A549 (cell line): Measurements from ENCODE around the gene DLG1. TPM values are rescaled to one million over a fixed set of nuclear protein-coding genes. Genes with fewer than 3 reads are reported as not detected.

Experiments
- ATAC-seq, 2 experiments: fragments of 200-7000 bp in 1 of 2; fragments of >200 bp in 1 of 2; cut with Nextera tagmentation in 1 of 2; cut with Tn5 transposase in 1 of 2; 3 replicates each; pipeline versions ENCODE4 v1.8.0 to v1.9.1; 2018 to 2020; ENCODE audit warnings: mild to moderate bottlenecking in 1 of 2, moderate library complexity in 1 of 2
- CTCF ChIA-PET: fragments of 300-600 bp; sonication (Branson Sonifier 250); formaldehyde crosslinking; extraction: SDS; loops from one replicate; lab custom pipeline; 2021; ENCODE audit warnings: antibody characterized with exemption, inconsistent platforms; lab: Yijun Ruan, JAX
- POLR2A ChIA-PET: fragments of 350-600 bp; formaldehyde crosslinking; extraction: SDS; loops from one replicate; lab custom pipeline; 2021; ENCODE audit warnings: antibody characterized with exemption, inconsistent platforms; lab: Yijun Ruan, JAX
- DNase-seq, 2 experiments: peaks; one replicate each; pipeline versions ENCODE4 v3.0.0 to v3.0.0-alpha.2; 2011 to 2016; ENCODE audit warnings: low read depth in 1 of 2, low spot score in 1 of 2
- FAIRE-seq: peaks from 2 replicates; lab custom pipeline; 2011; peaks lifted over from hg19 to GRCh38; lab: Jason Lieb, UNC
- H3K27ac ChIP-seq, 2 experiments: fragments of >200 bp; sonication (Bioruptor Twin); formaldehyde crosslinking; 3 replicates each; pipeline ENCODE4 v1.5.1; 2016 to 2017
- H3K4me1 ChIP-seq: fragments of >200 bp; sonication (Bioruptor Twin); formaldehyde crosslinking; 3 replicates; pipeline ENCODE4 v1.6.1; 2016
- H3K4me2 ChIP-seq: fragments of >200 bp; sonication (Bioruptor Twin); formaldehyde crosslinking; 3 replicates; pipeline ENCODE4 v1.6.1; 2016
- H3K4me3 ChIP-seq: fragments of >200 bp; sonication (Bioruptor Twin); formaldehyde crosslinking; 3 replicates; pipeline ENCODE4 v1.5.1; 2016
- H3K9me3 ChIP-seq: fragments of >200 bp; sonication (Bioruptor Twin); formaldehyde crosslinking; 3 replicates; pipeline ENCODE4 v1.6.1; 2016
- CHD2 ChIP-seq: fragments of 150-350 bp; IDR thresholded peaks from 2 replicates; pipeline ENCODE4 v1.6.1; 2014; ENCODE audit warnings: low read length; ENCODE audit not compliant: partially characterized antibody
- CHD4 ChIP-seq: fragments of 200-600 bp; sonication (generic); IDR thresholded peaks from 2 replicates; pipeline ENCODE4 v1.6.1; 2016; ENCODE audit warnings: antibody characterized with exemption, mild to moderate bottlenecking, borderline replicate concordance
- HEYL ChIP-seq: fragments of 250-450 bp; sonication (Bioruptor Pico); IDR thresholded peaks from 2 replicates; pipeline ENCODE4 v1.8.0; 2021; ENCODE audit warnings: mild to moderate bottlenecking, moderate library complexity
- HOXA7 ChIP-seq: fragments of 250-450 bp; sonication (Bioruptor Pico); IDR thresholded peaks from 2 replicates; pipeline ENCODE4 v1.5.0; 2020; ENCODE audit warnings: mild to moderate bottlenecking, moderate library complexity
- HOXB13 ChIP-seq: fragments of 250-450 bp; sonication (Bioruptor Pico); IDR thresholded peaks from 2 replicates; pipeline ENCODE4 v1.5.0; 2020; ENCODE audit warnings: low read depth, mild to moderate bottlenecking, moderate library complexity
- JUN ChIP-seq, 2 experiments: fragments of >200 bp; sonication (Bioruptor Twin); formaldehyde crosslinking; IDR thresholded peaks; 2 replicates in 1 of 2; 3 replicates in 1 of 2; pipeline ENCODE4 v1.6.1; 2016 to 2017
- KDM1A ChIP-seq: fragments of 200-600 bp; sonication (generic); IDR thresholded peaks from 2 replicates; pipeline ENCODE4 v1.6.1; 2016; ENCODE audit warnings: low read depth, mild to moderate bottlenecking
- NFE2L2 ChIP-seq: fragments of 150-350 bp; conservative IDR thresholded peaks from 2 replicates; pipeline ENCODE4 v1.6.1; 2014; ENCODE audit warnings: low read length
- NPAS2 ChIP-seq: fragments of 250-450 bp; sonication (Bioruptor Pico); IDR thresholded peaks from 2 replicates; pipeline ENCODE4 v1.8.0; 2022; ENCODE audit warnings: mild to moderate bottlenecking, moderate library complexity, borderline replicate concordance
- PHF8 ChIP-seq: fragments of 200-600 bp; sonication (generic); IDR thresholded peaks from 2 replicates; pipeline ENCODE4 v1.6.1; 2016; ENCODE audit warnings: low read depth, mild to moderate bottlenecking, antibody characterized with exemption, moderate library complexity, borderline replicate concordance
- POLR2A ChIP-seq: IDR thresholded peaks from 2 replicates; pipeline ENCODE4 v1.6.1; 2012; ENCODE audit warnings: mild to moderate bottlenecking, low read length
- RAD21 ChIP-seq, 2 experiments: fragments of >200 bp in 1 of 2; sonication (Bioruptor Twin) in 1 of 2; formaldehyde crosslinking in 1 of 2; IDR thresholded peaks in 1 of 2; conservative IDR thresholded peaks in 1 of 2; 2 replicates in 1 of 2; 3 replicates in 1 of 2; pipeline ENCODE4 v1.6.1; 2012 to 2018; ENCODE audit warnings: inconsistent platforms in 1 of 2
- RCOR1 ChIP-seq: fragments of 150-350 bp; IDR thresholded peaks from 2 replicates; pipeline ENCODE4 v1.6.1; 2014; ENCODE audit warnings: antibody characterized with exemption, low read length, low read depth
- RFX5 ChIP-seq: fragments of 450-650 bp; IDR thresholded peaks from 2 replicates; pipeline ENCODE4 v1.7.1; 2014; ENCODE audit warnings: antibody characterized with exemption, mild to moderate bottlenecking, moderate library complexity
- RNF2 ChIP-seq: fragments of 200-600 bp; sonication (generic); IDR thresholded peaks from 2 replicates; pipeline ENCODE4 v1.6.1; 2016; ENCODE audit warnings: low read depth, mild to moderate bottlenecking, antibody characterized with exemption, moderate library complexity, borderline replicate concordance
- SMC3 ChIP-seq: fragments of >200 bp; sonication (Bioruptor Twin); formaldehyde crosslinking; IDR thresholded peaks from 3 replicates; pipeline ENCODE4 v1.6.1; 2018; ENCODE audit warnings: inconsistent platforms
- SREBF2 ChIP-seq: fragments of 450-650 bp; IDR thresholded peaks from 2 replicates; pipeline ENCODE4 v1.6.1; 2014; ENCODE audit warnings: mild to moderate bottlenecking, moderate library complexity
- TFCP2L1 ChIP-seq: fragments of 250-450 bp; sonication (Bioruptor Pico); IDR thresholded peaks from 2 replicates; pipeline ENCODE4 v1.5.0; 2021; ENCODE audit warnings: mild to moderate bottlenecking
- ZSCAN20 ChIP-seq: fragments of 250-450 bp; sonication (Bioruptor Pico); IDR thresholded peaks from 2 replicates; pipeline ENCODE4 v1.8.0; 2022; ENCODE audit warnings: mild to moderate bottlenecking, moderate library complexity
- WGBS: methylation state at CpG from one replicate; pipeline ENCODE4 v1.1.6; 2017; ENCODE audit errors: missing lambda C conversion rate; 5-methylcytosine and 5-hydroxymethylcytosine counted together
- polyA plus RNA-seq, 4 experiments: library from polyadenylated mRNA; depleted of rRNA in 3 of 4; stranded (reverse); fragments of >200 nt; fragmentation: RNase III in 1 of 4; extraction: RNeasy Plus Mini Kit Qiagen cat#74134 plus additional on column Dnase treatment in 1 of 4; gene quantifications; 2 replicates in 3 of 4; 3 replicates in 1 of 4; pipeline ENCODE4 v1.2.3, GENCODE V29; 2011 to 2017
- TF ChIP-seq, protein P1 (sequence below): fragments of 250-450 bp; sonication (Bioruptor Pico); IDR thresholded peaks from 2 replicates; pipeline ENCODE4 v1.5.0; 2021; ENCODE audit warnings: mild to moderate bottlenecking, moderate library complexity, borderline replicate concordance
- TF ChIP-seq, protein P2 (sequence below): IDR thresholded peaks from 2 replicates; pipeline ENCODE4 v1.6.1; 2012; ENCODE audit warnings: low read depth, borderline replicate concordance
- TF ChIP-seq, protein P3 (sequence below): fragments of >200 bp; sonication (Bioruptor Twin); formaldehyde crosslinking; IDR thresholded peaks from 3 replicates; pipeline ENCODE4 v1.5.1; 2016

Gene DLG1
- polyA plus RNA-seq, 2 of the 4 experiments (the other 2 are of a cell fraction), result 27.0 to 33.9 TPM

DNA sequence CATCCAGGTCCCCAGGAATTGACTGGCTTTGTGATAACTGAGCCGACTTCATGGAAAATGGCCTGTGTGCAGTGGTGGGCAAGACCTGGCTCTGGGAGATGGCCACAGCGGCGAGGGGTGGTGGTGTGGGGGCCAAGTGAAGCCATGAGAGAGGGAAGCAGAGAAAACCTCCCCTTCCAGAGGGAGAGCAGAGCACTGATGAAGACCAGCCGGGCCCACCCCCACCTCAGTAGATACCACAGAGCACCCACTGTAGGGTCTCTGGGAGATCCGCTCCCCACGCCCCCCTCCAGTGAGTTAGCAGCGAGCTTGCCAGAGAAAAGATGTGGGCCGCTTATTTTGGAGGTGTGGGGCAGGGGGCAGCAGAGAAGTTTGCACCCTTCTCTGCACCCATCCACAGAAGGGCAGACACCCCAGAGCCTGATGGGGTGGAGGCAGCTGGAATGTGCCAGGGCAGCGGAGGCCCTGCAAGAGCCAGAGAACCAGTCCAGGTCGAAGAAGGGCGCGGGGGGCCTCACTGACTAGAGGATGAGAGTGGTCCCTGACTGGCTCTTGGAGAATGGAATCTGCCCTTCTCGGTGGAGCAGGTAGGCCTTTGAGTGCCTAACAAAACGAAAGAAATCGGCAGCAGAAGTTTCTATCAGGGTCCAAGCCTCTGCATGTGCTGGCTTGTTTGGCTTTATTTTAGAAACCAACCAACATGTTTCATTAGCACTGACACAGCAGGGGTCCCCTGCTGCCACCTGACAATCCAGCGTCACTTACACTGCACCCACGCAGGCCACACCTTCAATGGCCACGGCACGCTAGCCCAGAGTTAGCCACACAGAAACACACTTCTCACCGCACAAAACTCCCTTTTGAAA, 297.1 kb downstream of the DLG1 start:
- no peak for ATAC-seq
- H3K4me3 ChIP-seq, result no peak overlapping the region

DNA sequence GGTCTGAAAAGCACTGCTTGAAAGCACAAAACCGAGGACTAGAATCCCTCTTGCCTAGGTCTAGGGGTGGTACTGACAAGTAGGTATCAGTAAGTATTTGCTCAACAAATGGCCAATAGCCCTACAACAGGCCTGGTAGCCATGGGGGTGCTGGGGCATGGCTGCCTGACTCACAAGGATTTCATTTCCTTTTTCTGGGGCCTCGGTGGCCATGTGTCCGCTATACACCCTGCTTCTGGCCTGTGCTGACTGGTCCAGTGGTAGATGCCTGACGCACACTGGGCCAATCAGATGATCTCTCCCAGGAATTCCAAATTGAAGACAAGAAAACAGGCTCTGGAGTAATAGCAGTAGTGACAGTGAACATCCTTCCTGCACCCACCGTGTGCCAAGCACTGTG, 298.2 kb downstream of the DLG1 start:
- TF ChIP-seq SMC3 (no peak), RAD21 (conservative IDR thresholded peaks at IDR 0.05 in 1 of 2, IDR thresholded peaks at IDR 0.05 in 1 of 2) (no peak), NPAS2 (CRISPR knock-in tag) (no peak), CHD2 (no peak)
- TF ChIP-seq, protein P1, sequence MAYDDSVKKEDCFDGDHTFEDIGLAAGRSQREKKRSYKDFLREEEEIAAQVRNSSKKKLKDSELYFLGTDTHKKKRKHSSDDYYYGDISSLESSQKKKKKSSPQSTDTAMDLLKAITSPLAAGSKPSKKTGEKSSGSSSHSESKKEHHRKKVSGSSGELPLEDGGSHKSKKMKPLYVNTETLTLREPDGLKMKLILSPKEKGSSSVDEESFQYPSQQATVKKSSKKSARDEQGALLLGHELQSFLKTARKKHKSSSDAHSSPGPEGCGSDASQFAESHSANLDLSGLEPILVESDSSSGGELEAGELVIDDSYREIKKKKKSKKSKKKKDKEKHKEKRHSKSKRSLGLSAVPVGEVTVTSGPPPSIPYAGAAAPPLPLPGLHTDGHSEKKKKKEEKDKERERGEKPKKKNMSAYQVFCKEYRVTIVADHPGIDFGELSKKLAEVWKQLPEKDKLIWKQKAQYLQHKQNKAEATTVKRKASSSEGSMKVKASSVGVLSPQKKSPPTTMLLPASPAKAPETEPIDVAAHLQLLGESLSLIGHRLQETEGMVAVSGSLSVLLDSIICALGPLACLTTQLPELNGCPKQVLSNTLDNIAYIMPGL (CRISPR knock-in tag), result no peak
- TF ChIP-seq, all 56 proteins: peak for 0
- peaks cover 7% of the 10 kb centered on the region for H3K4me1 ChIP-seq
- H3K4me2 ChIP-seq, result no peak overlapping the region
- H3K9me3 ChIP-seq, result no peaks in the 10 kb centered on the region
- CTCF ChIA-PET, result interaction anchor here (0.6 to 1.8 kb wide), 4 partner anchors 22 to 187 kb away, joined by 3 to 5 read pairs (median 3); partner anchors contain the start of gene MELTF
- 93% methylated on average over 5 of the region's 5 CpGs for WGBS
- no peak overlapping the region for H3K27ac ChIP-seq
- DNase-seq, result no peak
- ATAC-seq, result no peak
- POLR2A ChIA-PET, result no interaction called here
- FAIRE-seq, result no peak
- no peak overlapping the region for H3K4me3 ChIP-seq

More for the DNA sequence above, 297.1 kb downstream of the DLG1 start:
- DNase-seq, result no peak
- POLR2A ChIA-PET, result no interaction called here
- 97% methylated on average over 15 of the region's 20 CpGs for WGBS
- H3K27ac ChIP-seq, result no peak overlapping the region
- no peak for TF ChIP-seq RNF2
- TF ChIP-seq RFX5, result no peak
- no peak for TF ChIP-seq TFCP2L1
- no peak for TF ChIP-seq RCOR1
- TF ChIP-seq PHF8, result no peak
- no peak for TF ChIP-seq POLR2A
- no peak for TF ChIP-seq ZSCAN20
- TF ChIP-seq, protein P2, sequence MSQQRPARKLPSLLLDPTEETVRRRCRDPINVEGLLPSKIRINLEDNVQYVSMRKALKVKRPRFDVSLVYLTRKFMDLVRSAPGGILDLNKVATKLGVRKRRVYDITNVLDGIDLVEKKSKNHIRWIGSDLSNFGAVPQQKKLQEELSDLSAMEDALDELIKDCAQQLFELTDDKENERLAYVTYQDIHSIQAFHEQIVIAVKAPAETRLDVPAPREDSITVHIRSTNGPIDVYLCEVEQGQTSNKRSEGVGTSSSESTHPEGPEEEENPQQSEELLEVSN, result no peak
- no peak for TF ChIP-seq NFE2L2
- TF ChIP-seq, protein P3, sequence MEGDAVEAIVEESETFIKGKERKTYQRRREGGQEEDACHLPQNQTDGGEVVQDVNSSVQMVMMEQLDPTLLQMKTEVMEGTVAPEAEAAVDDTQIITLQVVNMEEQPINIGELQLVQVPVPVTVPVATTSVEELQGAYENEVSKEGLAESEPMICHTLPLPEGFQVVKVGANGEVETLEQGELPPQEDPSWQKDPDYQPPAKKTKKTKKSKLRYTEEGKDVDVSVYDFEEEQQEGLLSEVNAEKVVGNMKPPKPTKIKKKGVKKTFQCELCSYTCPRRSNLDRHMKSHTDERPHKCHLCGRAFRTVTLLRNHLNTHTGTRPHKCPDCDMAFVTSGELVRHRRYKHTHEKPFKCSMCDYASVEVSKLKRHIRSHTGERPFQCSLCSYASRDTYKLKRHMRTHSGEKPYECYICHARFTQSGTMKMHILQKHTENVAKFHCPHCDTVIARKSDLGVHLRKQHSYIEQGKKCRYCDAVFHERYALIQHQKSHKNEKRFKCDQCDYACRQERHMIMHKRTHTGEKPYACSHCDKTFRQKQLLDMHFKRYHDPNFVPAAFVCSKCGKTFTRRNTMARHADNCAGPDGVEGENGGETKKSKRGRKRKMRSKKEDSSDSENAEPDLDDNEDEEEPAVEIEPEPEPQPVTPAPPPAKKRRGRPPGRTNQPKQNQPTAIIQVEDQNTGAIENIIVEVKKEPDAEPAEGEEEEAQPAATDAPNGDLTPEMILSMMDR, result no peak
- no peak for TF ChIP-seq CHD4
- no peak for TF ChIP-seq SREBF2
- TF ChIP-seq HOXB13 (CRISPR knock-in tag), result no peak
- TF ChIP-seq HEYL (CRISPR knock-in tag), result no peak
- no peak for TF ChIP-seq SMC3
- TF ChIP-seq JUN (IDR thresholded peaks at IDR 0.05), result no peak
- TF ChIP-seq HOXA7, result no peak
- no peak for TF ChIP-seq KDM1A
- TF ChIP-seq, all 56 proteins: peak for 0
- no peak for FAIRE-seq
- CTCF ChIA-PET, result interaction anchor here (1.1 to 2.8 kb wide), 3 partner anchors 10 to 186 kb away, joined by 3 to 14 read pairs (median 13); partner anchors contain the start of gene MELTF
- H3K4me2 ChIP-seq, result no peak overlapping the region
- H3K4me1 ChIP-seq, result peaks cover 7% of the 10 kb centered on the region
- no peaks in the 10 kb centered on the region for H3K9me3 ChIP-seq
